ENCODE data around the gene KCNQ1OT1.

GRCh38 chr11:2595204-2595603, 104.6 kb downstream of the KCNQ1OT1 start:
- TF ChIP-seq CTCF (IDR thresholded peaks at IDR 0.05; ENCODE audit: low read length): no peak
- no peak for TF ChIP-seq EZH2 (optimal IDR thresholded peaks at IDR 0.05; ENCODE audit: low read depth, low read length)
- TF ChIP-seq EZH2phosphoT487 (IDR thresholded peaks at IDR 0.05; ENCODE audit: low read length): no peak
